Measurements from ENCODE around the gene PTPRO.

DNA sequence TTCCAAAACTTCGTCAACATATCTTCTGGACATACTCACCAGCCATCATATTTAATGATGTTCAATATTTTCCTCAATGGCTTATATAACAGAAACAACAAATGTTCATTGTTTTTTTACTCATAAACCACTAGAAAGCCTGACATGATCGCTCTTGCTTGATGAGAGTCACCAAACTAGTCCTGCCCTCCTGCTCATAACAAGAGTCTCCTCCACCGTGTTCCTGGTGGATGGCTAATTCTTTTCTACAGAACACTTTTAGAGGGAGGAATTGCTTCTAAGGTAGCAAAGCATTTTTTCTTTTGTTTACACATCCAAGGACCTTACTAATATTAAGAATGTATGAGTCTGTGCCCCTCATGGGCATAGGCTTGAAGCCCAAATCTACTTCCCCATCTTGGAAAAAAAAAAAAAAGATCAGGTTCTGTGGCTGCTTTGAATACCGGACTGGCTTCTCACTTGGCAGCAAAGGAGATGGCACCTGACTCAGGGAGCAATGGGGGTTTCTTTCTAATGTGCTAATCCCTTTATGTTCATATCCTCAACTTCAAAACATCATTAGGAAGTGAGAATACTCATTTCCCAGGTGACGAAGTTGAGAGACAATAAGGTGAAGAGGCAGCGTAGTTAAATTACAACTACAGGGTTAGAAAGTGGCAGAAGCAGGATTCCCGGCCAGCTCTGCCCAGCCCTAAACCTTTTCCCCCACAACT, 278.1 kb downstream of the PTPRO start:
- TF ChIP-seq, protein P1, sequence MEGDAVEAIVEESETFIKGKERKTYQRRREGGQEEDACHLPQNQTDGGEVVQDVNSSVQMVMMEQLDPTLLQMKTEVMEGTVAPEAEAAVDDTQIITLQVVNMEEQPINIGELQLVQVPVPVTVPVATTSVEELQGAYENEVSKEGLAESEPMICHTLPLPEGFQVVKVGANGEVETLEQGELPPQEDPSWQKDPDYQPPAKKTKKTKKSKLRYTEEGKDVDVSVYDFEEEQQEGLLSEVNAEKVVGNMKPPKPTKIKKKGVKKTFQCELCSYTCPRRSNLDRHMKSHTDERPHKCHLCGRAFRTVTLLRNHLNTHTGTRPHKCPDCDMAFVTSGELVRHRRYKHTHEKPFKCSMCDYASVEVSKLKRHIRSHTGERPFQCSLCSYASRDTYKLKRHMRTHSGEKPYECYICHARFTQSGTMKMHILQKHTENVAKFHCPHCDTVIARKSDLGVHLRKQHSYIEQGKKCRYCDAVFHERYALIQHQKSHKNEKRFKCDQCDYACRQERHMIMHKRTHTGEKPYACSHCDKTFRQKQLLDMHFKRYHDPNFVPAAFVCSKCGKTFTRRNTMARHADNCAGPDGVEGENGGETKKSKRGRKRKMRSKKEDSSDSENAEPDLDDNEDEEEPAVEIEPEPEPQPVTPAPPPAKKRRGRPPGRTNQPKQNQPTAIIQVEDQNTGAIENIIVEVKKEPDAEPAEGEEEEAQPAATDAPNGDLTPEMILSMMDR (conservative IDR thresholded peaks at IDR 0.05): no peak
- no peak for TF ChIP-seq ZFX (IDR thresholded peaks at IDR 0.05)
